ENCODE measurements around the gene SLC35F4. TPM values are rescaled to one million over a fixed set of nuclear protein-coding genes. Genes with fewer than 3 reads are reported as not detected.

SLC35F4 gene
- total and polyA plus RNA-seq, 11 donors, result not detected

DNA sequence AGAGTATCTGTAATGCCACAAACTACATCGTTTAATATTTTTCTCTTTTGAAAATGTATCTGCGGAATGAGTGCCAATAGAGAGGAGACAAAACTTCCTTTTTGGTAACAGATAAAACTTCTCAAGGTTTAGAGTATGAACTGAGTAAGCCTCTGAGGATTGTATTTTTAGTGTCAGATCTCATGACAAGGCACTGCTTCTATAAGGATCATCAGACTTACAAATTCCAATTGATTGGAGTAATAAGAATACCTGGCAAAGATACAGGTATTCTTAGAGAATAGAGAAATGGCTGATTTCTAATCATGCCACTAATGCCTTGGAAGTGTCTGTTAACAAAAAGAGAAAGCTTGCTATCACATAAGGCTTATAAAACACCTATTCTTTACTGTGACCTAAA, 45.3 kb downstream of the SLC35F4 start:
- DNase-seq (no peak), ATAC-seq (no peak)
- TF ChIP-seq, protein P1, sequence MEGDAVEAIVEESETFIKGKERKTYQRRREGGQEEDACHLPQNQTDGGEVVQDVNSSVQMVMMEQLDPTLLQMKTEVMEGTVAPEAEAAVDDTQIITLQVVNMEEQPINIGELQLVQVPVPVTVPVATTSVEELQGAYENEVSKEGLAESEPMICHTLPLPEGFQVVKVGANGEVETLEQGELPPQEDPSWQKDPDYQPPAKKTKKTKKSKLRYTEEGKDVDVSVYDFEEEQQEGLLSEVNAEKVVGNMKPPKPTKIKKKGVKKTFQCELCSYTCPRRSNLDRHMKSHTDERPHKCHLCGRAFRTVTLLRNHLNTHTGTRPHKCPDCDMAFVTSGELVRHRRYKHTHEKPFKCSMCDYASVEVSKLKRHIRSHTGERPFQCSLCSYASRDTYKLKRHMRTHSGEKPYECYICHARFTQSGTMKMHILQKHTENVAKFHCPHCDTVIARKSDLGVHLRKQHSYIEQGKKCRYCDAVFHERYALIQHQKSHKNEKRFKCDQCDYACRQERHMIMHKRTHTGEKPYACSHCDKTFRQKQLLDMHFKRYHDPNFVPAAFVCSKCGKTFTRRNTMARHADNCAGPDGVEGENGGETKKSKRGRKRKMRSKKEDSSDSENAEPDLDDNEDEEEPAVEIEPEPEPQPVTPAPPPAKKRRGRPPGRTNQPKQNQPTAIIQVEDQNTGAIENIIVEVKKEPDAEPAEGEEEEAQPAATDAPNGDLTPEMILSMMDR (IDR thresholded peaks at IDR 0.05), result no peak
- TF ChIP-seq POLR2A (IDR thresholded peaks at IDR 0.05), result no peak
- Histone ChIP-seq H3K27me3 (peaks cover 0 to 5% (median 0%) of the 10 kb centered on the region in 9 donors), H3K9me3 (peaks cover 0 to 5% (median 0%) of the 10 kb centered on the region in 12 donors), H3K4me3 (no peak overlapping the region), H3K4me1 (no peaks in the 10 kb centered on the region), H3K36me3 (no peaks in the 10 kb centered on the region), H3K27ac (no peak overlapping the region)
- intact Hi-C loops (cut with DNase I), result no loop called here
- 78 to 90% (median 84%) methylated on average over 2 of the region's 2 CpGs for WGBS, 4 donors

DNA sequence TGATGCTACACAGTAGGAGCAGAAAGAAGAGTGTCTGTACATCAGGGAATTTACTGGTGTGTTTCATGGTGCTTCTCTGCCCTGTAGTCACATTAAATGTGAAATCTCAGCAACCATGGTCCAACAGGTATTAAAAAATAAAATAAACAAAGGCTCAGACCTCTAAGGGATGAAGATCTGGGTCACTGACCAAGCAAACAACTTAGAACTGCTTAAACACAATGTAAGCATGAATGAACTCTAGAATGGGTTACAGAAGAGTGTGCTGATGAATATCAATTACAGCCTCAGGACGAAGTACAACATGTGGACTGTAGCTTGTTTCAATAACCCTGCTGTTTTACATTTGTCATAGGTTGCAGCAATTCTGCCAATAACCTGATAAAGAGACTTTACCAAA, 47.4 kb downstream of the SLC35F4 start:
- no peaks in the 10 kb centered on the region for H3K36me3 ChIP-seq
- H3K4me3 ChIP-seq, result no peak overlapping the region
- H3K27me3 ChIP-seq, result peaks cover 0 to 5% (median 0%) of the 10 kb centered on the region in 9 donors
- intact Hi-C loops (cut with DNase I), result no loop called here
- no peak for DNase-seq
- 57 to 66% (median 60%) methylated on average over 1 of the region's 1 CpG for WGBS, 4 donors
- H3K27ac ChIP-seq, result no peak overlapping the region
- TF ChIP-seq, protein P1 (IDR thresholded peaks at IDR 0.05), result no peak
- no peak for TF ChIP-seq POLR2A (IDR thresholded peaks at IDR 0.05)
- no peaks in the 10 kb centered on the region for H3K9me3 ChIP-seq
- no peak for ATAC-seq
- no peaks in the 10 kb centered on the region for H3K4me1 ChIP-seq

DNA sequence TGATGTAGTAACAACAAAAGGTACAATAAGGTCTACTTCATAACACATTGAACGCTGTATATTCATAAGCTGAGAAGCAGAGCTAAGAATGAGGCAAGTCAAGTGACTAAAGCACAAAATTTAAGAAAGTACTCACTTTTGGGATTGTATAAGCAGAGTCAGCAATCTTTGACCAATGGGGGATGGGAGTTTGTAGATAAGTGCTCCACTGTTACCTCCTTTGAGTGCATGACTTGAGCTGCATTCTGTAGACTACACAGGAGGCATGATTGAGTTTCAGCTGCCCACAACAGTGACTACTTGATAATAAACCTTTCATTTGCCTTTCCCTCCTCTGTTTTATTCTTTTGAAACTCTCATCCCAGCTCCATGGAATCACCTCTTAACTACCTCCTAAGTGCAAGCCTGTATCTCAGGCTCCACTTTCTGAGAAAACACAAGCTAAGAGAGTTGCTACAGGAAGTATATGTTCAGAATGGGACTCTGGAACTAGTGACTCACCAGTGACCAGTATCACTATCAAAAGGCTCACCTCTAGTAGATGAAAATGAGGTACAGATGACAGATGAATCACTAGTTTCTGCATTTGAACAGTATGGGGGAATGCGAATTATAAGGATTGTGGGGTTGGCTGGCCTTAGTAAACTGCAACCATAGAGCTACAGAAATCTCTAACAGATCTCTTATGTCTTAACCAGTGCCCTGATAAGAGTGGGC, 49.2 kb downstream of the SLC35F4 start:
- H3K36me3 ChIP-seq, result no peaks in the 10 kb centered on the region
- H3K4me1 ChIP-seq, result no peaks in the 10 kb centered on the region
- DNase-seq (no peak), ATAC-seq (no peak)
- intact Hi-C loops (cut with DNase I), result no loop called here
- H3K9me3 ChIP-seq, result no peaks in the 10 kb centered on the region
- 71 to 93% (median 88%) methylated on average over 2 of the region's 2 CpGs for WGBS, 4 donors
- H3K4me3 ChIP-seq, result no peak overlapping the region
- H3K27me3 ChIP-seq, result no peaks in the 10 kb centered on the region
- TF ChIP-seq POLR2A (IDR thresholded peaks at IDR 0.05), result no peak
- TF ChIP-seq, protein P1 (IDR thresholded peaks at IDR 0.05), result no peak
- no peak overlapping the region for H3K27ac ChIP-seq

DNA sequence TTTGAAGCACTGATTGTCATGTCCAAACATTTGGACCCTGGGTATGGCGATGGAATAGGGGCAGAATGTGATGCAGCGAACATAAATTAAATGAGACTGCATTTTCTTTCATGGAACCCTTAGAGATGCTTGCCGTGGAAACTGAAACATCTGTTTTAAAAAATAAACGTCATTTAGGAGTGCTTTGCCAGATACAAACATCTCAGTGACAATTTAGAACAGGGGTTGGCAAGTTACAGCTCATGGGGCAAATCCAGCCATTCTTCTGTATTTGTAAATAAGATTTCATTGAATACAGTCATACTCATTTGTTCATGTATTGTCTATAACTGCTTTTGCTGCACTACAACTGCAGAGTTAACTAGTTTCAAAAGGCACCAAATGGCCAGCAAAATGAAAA, 51.2 kb downstream of the SLC35F4 start:
- H3K27ac ChIP-seq, result no peak overlapping the region
- H3K4me3 ChIP-seq, result no peak overlapping the region
- ATAC-seq, result no peak
- H3K27me3 ChIP-seq, result no peaks in the 10 kb centered on the region
- no peaks in the 10 kb centered on the region for H3K36me3 ChIP-seq
- WGBS, 4 donors, result 64 to 74% (median 69%) methylated on average over 4 of the region's 4 CpGs
- H3K9me3 ChIP-seq, result no peaks in the 10 kb centered on the region
- intact Hi-C loops (cut with DNase I), result no loop called here
- TF ChIP-seq, protein P1 (IDR thresholded peaks at IDR 0.05), result no peak
- no peak for TF ChIP-seq POLR2A (IDR thresholded peaks at IDR 0.05)
- no peak for DNase-seq
- no peaks in the 10 kb centered on the region for H3K4me1 ChIP-seq
